Right atrium auricular region (tissue), 2 donors: ENCODE measurements around the gene PDE4D. TPM values are rescaled to one million over a fixed set of nuclear protein-coding genes. Genes with fewer than 3 reads are reported as not detected.
"Not testable (repeated sequence)": the region's sequence is repeated elsewhere in the genome, so short reads cannot be mapped to it uniquely, and the experiment has no call there.

Experiments
- DNase-seq: peaks from one replicate; pipeline ENCODE4 v3.0.0-alpha.2; 2019; ENCODE audit warnings: low spot score
- H3K27ac ChIP-seq, 2 donors: fragments of 200-600 bp; sonication (generic); 1 replicate in 1 of 2; 2 replicates in 1 of 2; pipeline ENCODE4 v1.5.1; 2016 to 2019
- H3K27me3 ChIP-seq, 2 donors: fragments of 200-600 bp; sonication (generic); one replicate each; pipeline versions ENCODE4 v1.5.1 to v1.6.0; 2017 to 2019
- H3K36me3 ChIP-seq: fragments of 200-600 bp; sonication (generic); one replicate; pipeline ENCODE4 v1.5.1; 2016
- H3K4me1 ChIP-seq, 2 donors: fragments of 200-600 bp; sonication (generic); one replicate each; pipeline versions ENCODE4 v1.5.1 to v1.6.0; 2017 to 2019
- H3K4me3 ChIP-seq, 2 donors: fragments of 200-600 bp; sonication (generic); 1 replicate in 1 of 2; 2 replicates in 1 of 2; pipeline ENCODE4 v1.5.1; 2017 to 2019; ENCODE audit warnings: mild to moderate bottlenecking in 1 of 2, moderate library complexity in 1 of 2
- H3K9me3 ChIP-seq, 2 donors: fragments of 200-600 bp; sonication (generic); one replicate each; pipeline ENCODE4 v1.5.1; 2019
- CTCF ChIP-seq, 2 donors: fragments of 200-600 bp; sonication (generic); IDR thresholded peaks; one replicate each; pipeline ENCODE4 v1.5.1; 2019; ENCODE audit warnings: antibody characterized with exemption in 2 of 2
- total RNA-seq, 2 donors: library from RNA; depleted of rRNA; stranded (reverse); fragments of >200 nt; gene quantifications; one replicate each; pipeline ENCODE4 v1.1.0, GENCODE V29; 2016

The PDE4D gene
- total RNA-seq, 2 donors from 2014 or later: 43.3 to 44.0 TPM

GRCh38 chr5:59387127-59387526, 506.4 kb downstream of the PDE4D start:
- Histone ChIP-seq H3K4me3 (no peak overlapping the region), H3K27ac (no peak overlapping the region), H3K9me3 (no peaks in the 10 kb centered on the region), H3K27me3 (no peaks in the 10 kb centered on the region), H3K4me1 (no peaks in the 10 kb centered on the region), H3K36me3 (no peaks in the 10 kb centered on the region)
- no peak for TF ChIP-seq CTCF (IDR thresholded peaks at IDR 0.05)
- no peak for DNase-seq

DNA sequence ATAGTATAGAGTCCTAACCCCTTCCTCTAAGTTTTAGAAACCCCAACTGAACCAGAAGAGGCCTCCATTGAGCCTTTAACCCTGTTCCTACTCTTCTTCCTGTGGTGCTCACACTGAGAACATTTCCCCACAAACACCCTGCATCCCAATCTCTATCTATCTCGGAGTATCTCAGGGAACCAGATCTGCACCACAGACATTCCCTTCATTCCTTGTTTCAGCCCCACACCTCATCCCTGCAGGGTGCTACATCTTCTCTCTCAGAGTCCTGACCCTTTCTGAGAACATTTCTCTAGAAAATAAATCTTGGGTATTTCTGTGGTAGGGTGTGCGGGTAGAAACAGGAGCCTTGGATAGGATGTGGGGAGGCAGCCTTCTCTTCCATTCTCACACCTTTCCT, 507.8 kb downstream of the PDE4D start:
- Histone ChIP-seq H3K27me3 (no peaks in the 10 kb centered on the region), H3K27ac (no peak overlapping the region), H3K4me3 (no peak overlapping the region), H3K36me3 (no peaks in the 10 kb centered on the region), H3K4me1 (no peaks in the 10 kb centered on the region), H3K9me3 (no peaks in the 10 kb centered on the region)
- no peak for TF ChIP-seq CTCF (IDR thresholded peaks at IDR 0.05)
- no peak for DNase-seq

DNA sequence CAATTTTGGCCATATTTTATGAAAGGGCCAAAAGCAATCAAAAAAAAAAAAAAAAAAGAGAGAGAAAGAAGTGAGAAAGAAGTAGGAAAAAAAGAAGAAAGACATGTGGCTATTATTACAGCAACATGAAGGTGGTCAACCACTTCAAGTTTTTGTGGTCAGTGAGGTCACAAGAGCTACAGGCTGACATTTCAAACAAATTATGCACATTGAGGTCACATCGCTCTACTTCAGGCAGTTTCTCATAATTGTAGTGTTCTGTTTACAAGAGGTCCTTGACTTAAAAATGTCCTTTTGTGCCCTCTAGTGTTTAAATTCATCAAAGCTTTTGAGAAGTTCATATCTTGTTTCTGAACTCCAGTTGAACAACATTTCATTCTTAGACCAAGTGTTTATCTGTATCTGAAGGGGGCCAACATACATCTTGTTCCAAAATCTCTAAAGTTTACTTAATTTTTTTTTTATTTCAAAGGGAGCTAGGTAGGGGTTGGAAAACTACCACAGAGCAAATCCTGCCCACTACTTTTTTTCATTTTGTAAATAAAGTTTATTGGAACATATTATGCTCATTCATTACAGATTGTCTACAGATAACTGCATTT, 513.1 kb downstream of the PDE4D start:
- TF ChIP-seq CTCF (IDR thresholded peaks at IDR 0.05): peak in 1 of 2 donors; percentile 68
- H3K27ac ChIP-seq: no peak overlapping the region
- H3K27me3 ChIP-seq: no peaks in the 10 kb centered on the region
- no peak overlapping the region for H3K4me3 ChIP-seq
- H3K4me1 ChIP-seq: no peaks in the 10 kb centered on the region
- DNase-seq: no peak
- no peaks in the 10 kb centered on the region for H3K36me3 ChIP-seq
- H3K9me3 ChIP-seq: peaks cover 0 to 2% of the 10 kb centered on the region in 2 donors

GRCh38 chr5:59374036-59374435, 519.5 kb downstream of the PDE4D start:
- not testable (repeated sequence) for H3K4me3 ChIP-seq, H3K27me3 ChIP-seq, H3K36me3 ChIP-seq, H3K4me1 ChIP-seq, H3K27ac ChIP-seq, DNase-seq
- H3K9me3 ChIP-seq: peaks cover 0 to 23% of the 10 kb centered on the region in 2 donors

DNA sequence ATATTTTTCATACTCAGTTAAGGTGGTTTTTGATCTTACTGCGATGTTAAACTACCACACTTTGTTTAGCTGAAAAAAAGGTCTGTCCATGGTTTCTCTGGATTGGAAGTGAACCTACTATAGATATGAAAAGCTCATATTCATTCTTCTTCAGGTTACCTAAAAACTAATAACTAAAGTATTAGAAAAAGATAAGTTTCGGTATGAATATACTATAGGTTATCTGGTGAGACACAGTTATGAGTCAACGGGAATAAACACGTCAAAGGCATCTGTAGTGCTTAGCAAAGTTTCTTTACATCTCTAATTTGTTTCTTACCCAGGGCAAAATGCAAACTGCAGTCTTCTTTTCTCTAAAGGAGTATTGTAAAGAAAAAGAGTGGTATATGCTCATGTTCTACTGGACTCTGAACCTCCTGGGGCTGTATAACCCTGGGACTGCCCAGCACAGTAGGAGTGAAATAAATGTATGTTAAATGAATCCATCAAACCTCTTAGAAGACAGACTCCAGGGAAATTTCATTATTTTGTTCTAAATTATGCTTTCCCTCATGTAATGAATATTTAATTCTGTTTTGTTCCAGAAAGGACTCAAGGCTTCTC, 521.9 kb downstream of the PDE4D start:
- no peak overlapping the region for H3K4me3 ChIP-seq
- no peaks in the 10 kb centered on the region for H3K4me1 ChIP-seq
- H3K27me3 ChIP-seq: no peaks in the 10 kb centered on the region
- no peak for TF ChIP-seq CTCF (IDR thresholded peaks at IDR 0.05)
- peaks cover 0 to 23% of the 10 kb centered on the region in 2 donors for H3K9me3 ChIP-seq
- H3K36me3 ChIP-seq: no peaks in the 10 kb centered on the region
- no peak overlapping the region for H3K27ac ChIP-seq
- no peak for DNase-seq

- no peak overlapping the region for H3K27ac ChIP-seq
- no peak for TF ChIP-seq CTCF (IDR thresholded peaks at IDR 0.05)
These were observed 524.6 kb downstream of the PDE4D start for GRCh38 chr5:59368951-59369350.

More at GRCh38 chr5:59368951-59369350, 524.6 kb downstream of the PDE4D start:
- no peak overlapping the region for H3K4me3 ChIP-seq
- peaks cover 0 to 6% of the 10 kb centered on the region in 2 donors for H3K9me3 ChIP-seq
- no peak for DNase-seq
- H3K4me1 ChIP-seq: no peaks in the 10 kb centered on the region
- H3K27me3 ChIP-seq: no peaks in the 10 kb centered on the region
- H3K36me3 ChIP-seq: no peaks in the 10 kb centered on the region
